Suprapubic skin (tissue), 4 donors: Measurements from ENCODE around the gene TAF5L. TPM values are rescaled to one million over a fixed set of nuclear protein-coding genes. Genes with fewer than 3 reads are reported as not detected.

Experiments
- DNase-seq, 2 donors: peaks; one replicate each; pipeline ENCODE4 v3.0.0-alpha.2; 2019; ENCODE audit warnings: low spot score in 2 of 2
- H3K27ac ChIP-seq: fragments of 200-600 bp; sonication (generic); one replicate; pipeline ENCODE4 v1.5.1; 2019
- H3K27me3 ChIP-seq: fragments of 200-600 bp; sonication (generic); one replicate; pipeline ENCODE4 v1.5.1; 2019
- H3K36me3 ChIP-seq: fragments of 200-600 bp; sonication (generic); one replicate; pipeline ENCODE4 v1.5.1; 2019
- H3K4me1 ChIP-seq: fragments of 200-600 bp; sonication (generic); one replicate; pipeline ENCODE4 v1.5.1; 2019
- H3K4me3 ChIP-seq: fragments of 200-600 bp; sonication (generic); one replicate; pipeline ENCODE4 v1.5.1; 2019; ENCODE audit warnings: mild to moderate bottlenecking
- H3K9me3 ChIP-seq: fragments of 200-600 bp; sonication (generic); one replicate; pipeline ENCODE4 v1.5.1; 2019
- CTCF ChIP-seq, 2 donors: fragments of 200-600 bp in 1 of 2; fragments of 450-650 bp in 1 of 2; sonication (generic) in 1 of 2; IDR thresholded peaks; one replicate each; pipeline ENCODE4 v1.5.1; 2016 to 2019; ENCODE audit warnings: antibody characterized with exemption in 2 of 2, mild to moderate bottlenecking in 1 of 2, moderate library complexity in 1 of 2
- EP300 ChIP-seq: sonication (generic); formaldehyde crosslinking; IDR thresholded peaks from one replicate; pipeline ENCODE4 v1.6.1; 2017; ENCODE audit warnings: antibody characterized with exemption
- POLR2A ChIP-seq, 2 donors: fragments of 450-650 bp; IDR thresholded peaks; one replicate each; pipeline ENCODE4 v1.6.1; 2017; ENCODE audit warnings: antibody characterized with exemption in 2 of 2, mild to moderate bottlenecking in 2 of 2, moderate library complexity in 2 of 2
- POLR2AphosphoS5 ChIP-seq, 3 donors: sonication (generic); formaldehyde crosslinking; IDR thresholded peaks; one replicate each; pipeline ENCODE4 v1.6.1; 2017; ENCODE audit warnings: antibody characterized with exemption in 3 of 3
- WGBS: methylation state at CpG from one replicate; pipeline ENCODE4 v1.1.5; 2018; 5-methylcytosine and 5-hydroxymethylcytosine counted together
- total RNA-seq, 4 donors: library from RNA; depleted of rRNA; stranded (reverse); fragments of >200 nt; gene quantifications; one replicate each; pipeline ENCODE4 v1.1.0, GENCODE V29; 2016

TAF5L gene
- 10 to 100 TPM; 10.5 to 16.8 (median 15.8) TPM for total RNA-seq

- H3K4me1 ChIP-seq, result peaks cover 40% of the 10 kb centered on the region
- peak; percentile 85 to 89 for DNase-seq
- no peaks in the 10 kb centered on the region for H3K36me3 ChIP-seq
- peak within 1 kb of the TSS; percentile 93 for H3K27ac ChIP-seq
- 1% methylated on average over 17 of the region's 97 CpGs for WGBS
- TF ChIP-seq POLR2AphosphoS5 (IDR thresholded peaks at IDR 0.05) (peak in 1 of 3 donors; percentile 23), CTCF (IDR thresholded peaks at IDR 0.05) (no peak), POLR2A (IDR thresholded peaks at IDR 0.05) (peak in 1 of 2 donors; percentile 24), EP300 (no peak)
- no peaks in the 10 kb centered on the region for H3K27me3 ChIP-seq
- H3K9me3 ChIP-seq, result no peaks in the 10 kb centered on the region
- peak within 1 kb of the TSS; percentile 98 for H3K4me3 ChIP-seq
Observed at GRCh38 chr1:229625915-229626831, at the start of gene TAF5L, which contains the start of gene URB2. TAF5L (minus strand) TSS chr1:229626122; CDS start chr1:229614482, 11,640 bp downstream. URB2 (plus strand) TSS chr1:229626247; CDS start chr1:229627634, 1,387 bp downstream.

- H3K36me3 ChIP-seq, result no peaks in the 10 kb centered on the region
Observed at GRCh38 chr1:229675396-229675795, 49.5 kb upstream of the TAF5L start.

DNA sequence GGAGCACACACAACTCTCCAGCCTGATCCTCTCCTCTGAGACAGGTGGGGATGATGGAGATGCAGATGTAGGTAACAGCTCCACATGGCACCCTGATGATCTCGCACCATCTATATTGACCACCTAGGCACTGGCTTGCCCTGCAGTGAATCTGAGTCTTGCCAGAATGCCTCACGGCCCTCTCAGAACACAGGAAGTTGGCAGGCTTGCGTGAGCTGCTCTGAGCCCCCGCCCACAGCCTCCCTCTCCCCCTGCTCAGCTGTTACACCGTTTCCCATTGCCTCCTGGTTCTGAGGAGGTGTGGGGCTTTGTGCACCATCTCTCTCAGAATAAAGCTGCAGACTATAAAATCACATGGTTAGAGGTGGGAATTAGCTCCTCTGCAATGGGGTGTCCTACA is 48.1 kb upstream of the TAF5L start:
- Histone ChIP-seq H3K27ac (no peak overlapping the region), H3K36me3 (no peaks in the 10 kb centered on the region), H3K4me3 (no peak overlapping the region), H3K9me3 (no peaks in the 10 kb centered on the region), H3K27me3 (no peaks in the 10 kb centered on the region), H3K4me1 (no peaks in the 10 kb centered on the region)
- no peak for DNase-seq
- WGBS, result 31% methylated on average over 3 of the region's 5 CpGs
- no peak for TF ChIP-seq POLR2A (IDR thresholded peaks at IDR 0.05)
- TF ChIP-seq EP300, result no peak
- no peak for TF ChIP-seq CTCF (IDR thresholded peaks at IDR 0.05)
- TF ChIP-seq POLR2AphosphoS5 (IDR thresholded peaks at IDR 0.05), result no peak

More at GRCh38 chr1:229675396-229675795, 49.5 kb upstream of the TAF5L start:
- TF ChIP-seq POLR2A (IDR thresholded peaks at IDR 0.05) (no peak), EP300 (no peak), CTCF (IDR thresholded peaks at IDR 0.05) (no peak)
- no peak overlapping the region for H3K27ac ChIP-seq
- no peak overlapping the region for H3K4me3 ChIP-seq
- H3K27me3 ChIP-seq, result no peaks in the 10 kb centered on the region
- no peak for DNase-seq
- H3K4me1 ChIP-seq, result no peaks in the 10 kb centered on the region
- no peaks in the 10 kb centered on the region for H3K9me3 ChIP-seq

DNA sequence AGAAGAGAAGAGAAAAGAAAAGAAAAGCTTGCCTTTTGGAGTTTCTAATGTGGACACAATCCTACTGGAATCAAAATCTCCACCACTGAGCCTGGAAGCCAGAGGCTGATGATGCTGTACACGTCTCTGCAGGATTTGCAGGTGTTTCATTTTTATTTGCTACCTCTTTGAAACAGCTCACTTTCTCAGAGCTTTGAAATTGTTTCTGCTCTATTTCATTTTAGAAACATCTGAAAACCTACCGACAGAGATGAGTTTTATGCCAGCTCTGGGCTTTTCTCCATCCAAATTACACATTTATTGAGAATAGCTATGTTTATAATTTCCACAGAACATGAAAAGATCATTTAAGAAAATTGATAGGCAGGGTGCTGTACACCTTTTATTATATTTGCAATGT is 46.3 kb upstream of the TAF5L start:
- H3K27me3 ChIP-seq, result no peaks in the 10 kb centered on the region
- WGBS, result 56% methylated on average over 2 of the region's 2 CpGs
- no peak overlapping the region for H3K4me3 ChIP-seq
- H3K9me3 ChIP-seq, result no peaks in the 10 kb centered on the region
- TF ChIP-seq CTCF (IDR thresholded peaks at IDR 0.05) (no peak), POLR2AphosphoS5 (IDR thresholded peaks at IDR 0.05) (no peak), EP300 (no peak), POLR2A (IDR thresholded peaks at IDR 0.05) (no peak)
- H3K4me1 ChIP-seq, result no peaks in the 10 kb centered on the region
- no peaks in the 10 kb centered on the region for H3K36me3 ChIP-seq
- DNase-seq, result no peak
- no peak overlapping the region for H3K27ac ChIP-seq

GRCh38 chr1:229671310-229671709 is 45.4 kb upstream of the TAF5L start:
- Histone ChIP-seq H3K27ac (no peak overlapping the region), H3K36me3 (no peaks in the 10 kb centered on the region), H3K27me3 (no peaks in the 10 kb centered on the region), H3K4me3 (no peak overlapping the region), H3K9me3 (no peaks in the 10 kb centered on the region), H3K4me1 (no peaks in the 10 kb centered on the region)
- 82% methylated on average over 5 of the region's 5 CpGs for WGBS
- no peak for TF ChIP-seq POLR2A (IDR thresholded peaks at IDR 0.05)
- TF ChIP-seq CTCF (IDR thresholded peaks at IDR 0.05), result no peak
- no peak for TF ChIP-seq EP300
- no peak for TF ChIP-seq POLR2AphosphoS5 (IDR thresholded peaks at IDR 0.05)
- DNase-seq, result no peak
